SK-N-SH (cell line): ENCODE measurements around the gene SMPD3. TPM values are rescaled to one million over a fixed set of nuclear protein-coding genes. Genes with fewer than 3 reads are reported as not detected.

ENCODE experiments used
- CTCF ChIA-PET: fragments of 300-600, 350-600 bp; formaldehyde crosslinking; extraction: SDS; loops from one replicate; lab custom pipeline; 2021; lab: Yijun Ruan, JAX
- POLR2A ChIA-PET: fragments of 350-600 bp; sonication (Branson Sonifier 250); formaldehyde crosslinking; extraction: SDS; loops from one replicate; lab custom pipeline; 2020; ENCODE audit warnings: antibody characterized with exemption, inconsistent platforms; lab: Yijun Ruan, JAX
- DNase-seq: peaks from one replicate; pipeline ENCODE4 v3.0.0; 2012
- H2AFZ ChIP-seq: fragments of 200-600 bp; sonication (generic); 2 replicates; pipeline ENCODE4 v1.8.1; 2016; ENCODE audit warnings: antibody characterized with exemption, mild to moderate bottlenecking, low read depth
- H3F3A ChIP-seq: fragments of 200-600 bp; sonication (generic); replicated peaks from 2 replicates; pipeline ENCODE3; 2016; ENCODE audit warnings: antibody characterized with exemption, mild to moderate bottlenecking; ENCODE audit not compliant: insufficient read depth
- H3K27ac ChIP-seq, 2 experiments: fragments of 200-500 bp in 1 of 2; fragments of 200-600 bp in 1 of 2; sonication (Bioruptor generic) in 1 of 2; sonication (generic), shearing (Covaris generic) in 1 of 2; 2 replicates each; pipeline versions ENCODE4 v1.5.1 to v1.6.1; 2014 to 2016; ENCODE audit warnings: low read depth in 2 of 2, inconsistent platforms in 1 of 2, low read length in 1 of 2, mild to moderate bottlenecking in 1 of 2, mixed read lengths in 1 of 2
- H3K27me3 ChIP-seq: fragments of 200-600 bp; sonication (generic), shearing (Covaris generic); 2 replicates; pipeline ENCODE4 v1.6.1; 2016; ENCODE audit warnings: mixed run types; ENCODE audit not compliant: insufficient read depth
- H3K36me3 ChIP-seq, 2 experiments: fragments of 200-500 bp in 1 of 2; fragments of 200-600 bp in 1 of 2; sonication (Bioruptor generic) in 1 of 2; sonication (generic) in 1 of 2; replicated peaks in 1 of 2; 2 replicates each; pipeline versions ENCODE3 to v1.5.1; 2014 to 2016; ENCODE audit warnings: low read length in 1 of 2, mild to moderate bottlenecking in 1 of 2; ENCODE audit not compliant: insufficient read depth in 2 of 2, control insufficient read depth in 1 of 2
- H3K4me1 ChIP-seq, 2 experiments: fragments of 200-500 bp in 1 of 2; fragments of 200-600 bp in 1 of 2; sonication (Bioruptor generic) in 1 of 2; sonication (generic), shearing (Covaris generic) in 1 of 2; 2 replicates each; pipeline versions ENCODE4 v1.5.1 to v1.6.1; 2014 to 2016; ENCODE audit warnings: low read depth in 1 of 2, low read length in 1 of 2, mixed run types in 1 of 2; ENCODE audit not compliant: insufficient read depth in 2 of 2, control insufficient read depth in 1 of 2
- H3K4me2 ChIP-seq: fragments of 200-600 bp; sonication (generic), shearing (Covaris generic); 2 replicates; pipeline ENCODE4 v1.6.1; 2017; ENCODE audit warnings: mixed run types
- H3K4me3 ChIP-seq, 2 experiments: fragments of 200-500 bp in 1 of 2; fragments of 200-600 bp in 1 of 2; sonication (Bioruptor generic) in 1 of 2; sonication (generic), shearing (Covaris generic) in 1 of 2; 2 replicates each; pipeline versions ENCODE4 v1.5.1 to v1.8.1; 2014 to 2016; ENCODE audit warnings: low read depth in 2 of 2, inconsistent platforms in 1 of 2, low read length in 1 of 2, mild to moderate bottlenecking in 1 of 2, mixed read lengths in 1 of 2, moderate library complexity in 1 of 2
- H3K79me2 ChIP-seq: fragments of 200-600 bp; sonication (generic); 2 replicates; pipeline ENCODE4 v1.8.1; 2017; ENCODE audit warnings: mild to moderate bottlenecking; ENCODE audit not compliant: insufficient read depth
- H3K9ac ChIP-seq: fragments of 200-600 bp; sonication (generic); 2 replicates; pipeline ENCODE4 v1.6.1; 2017; ENCODE audit warnings: mixed run types
- H3K9me2 ChIP-seq: fragments of 200-600 bp; sonication (generic); 2 replicates; pipeline ENCODE4 v1.6.1; 2017; ENCODE audit warnings: mixed run types
- H3K9me3 ChIP-seq: fragments of 200-600 bp; sonication (generic); 2 replicates; pipeline ENCODE4 v1.6.1; 2017; ENCODE audit warnings: mixed run types, mild to moderate bottlenecking, moderate library complexity
- H4K20me1 ChIP-seq: fragments of 200-600 bp; sonication (generic); 2 replicates; pipeline ENCODE4 v1.6.1; 2017; ENCODE audit warnings: mild to moderate bottlenecking, mixed run types; ENCODE audit not compliant: insufficient read depth
- ELF1 ChIP-seq: IDR thresholded peaks from 2 replicates; pipeline ENCODE4 v1.4.0; 2012
- EZH2phosphoT487 ChIP-seq: fragments of 200-600 bp; sonication (generic); IDR thresholded peaks from 2 replicates; pipeline ENCODE4 v1.6.1; 2017; ENCODE audit warnings: low read depth, mixed run types, mild to moderate bottlenecking, antibody characterized with exemption, moderate library complexity, borderline replicate concordance
- FOSL2 ChIP-seq: IDR thresholded peaks from 2 replicates; pipeline ENCODE4 v1.4.0; 2012; ENCODE audit warnings: low read depth, mild to moderate bottlenecking, moderate library complexity, borderline replicate concordance
- GATA2 ChIP-seq: sonication (generic); formaldehyde crosslinking; IDR thresholded peaks from 2 replicates; pipeline ENCODE4 v1.5.0; 2020; ENCODE audit warnings: mild to moderate bottlenecking, missing genetic modification reagents
- JUND ChIP-seq: IDR thresholded peaks from 2 replicates; pipeline ENCODE4 v1.4.0; 2012
- MEF2A ChIP-seq: IDR thresholded peaks from 2 replicates; pipeline ENCODE4 v1.4.0; 2012; ENCODE audit warnings: low read depth, borderline replicate concordance
- MXI1 ChIP-seq: IDR thresholded peaks from 2 replicates; pipeline ENCODE4 v1.6.1; 2012; ENCODE audit warnings: mild to moderate bottlenecking, low read depth, low read length, improper control_type of control experiment
- NRF1 ChIP-seq: IDR thresholded peaks from 2 replicates; pipeline ENCODE4 v1.6.1; 2012; ENCODE audit warnings: low read depth, mild to moderate bottlenecking, low read length
- POLR2AphosphoS5 ChIP-seq: IDR thresholded peaks from 2 replicates; pipeline ENCODE4 v1.6.1; 2012; ENCODE audit warnings: low read depth, low read length
- RAD21 ChIP-seq: IDR thresholded peaks from 2 replicates; pipeline ENCODE4 v1.6.1; 2012; ENCODE audit warnings: mild to moderate bottlenecking, low read length
- REST ChIP-seq: IDR thresholded peaks from 2 replicates; pipeline ENCODE4 v1.6.1; 2012; ENCODE audit warnings: mild to moderate bottlenecking, low read depth, low read length, moderate library complexity
- RXRA ChIP-seq: IDR thresholded peaks from 2 replicates; pipeline ENCODE4 v1.4.0; 2012; ENCODE audit warnings: low read depth, mild to moderate bottlenecking, borderline replicate concordance
- SIN3A ChIP-seq: IDR thresholded peaks from 2 replicates; pipeline ENCODE4 v1.6.1; 2012; ENCODE audit warnings: low read depth, mild to moderate bottlenecking, low read length, moderate library complexity, borderline replicate concordance
- SMC3 ChIP-seq: IDR thresholded peaks from 2 replicates; pipeline ENCODE4 v1.6.1; 2012; ENCODE audit warnings: low read depth, low read length, improper control_type of control experiment
- TCF12 ChIP-seq: IDR thresholded peaks from 2 replicates; pipeline ENCODE4 v1.4.0; 2012
- USF2 ChIP-seq: fragments of 150-350 bp; IDR thresholded peaks from 2 replicates; pipeline ENCODE4 v1.6.1; 2017; ENCODE audit warnings: antibody characterized with exemption, low read length, low read depth, borderline replicate concordance
- WGBS: methylation state at CpG from one replicate; pipeline ENCODE4 v1.1.6; 2017; ENCODE audit warnings: low lambda C conversion rate; 5-methylcytosine and 5-hydroxymethylcytosine counted together
- polyA plus RNA-seq, 3 experiments: library from polyadenylated mRNA; depleted of rRNA; stranded (reverse); fragments of >200 nt; gene quantifications; 2 replicates each; pipeline ENCODE4 v1.2.3, GENCODE V29; 2012

Gene SMPD3
- polyA plus RNA-seq, 1 of the 3 experiments (the other 2 are of a cell fraction) = 0.38 TPM

GRCh38 chr16:68385371-68385770 lies 62.9 kb downstream of the SMPD3 start:
- CTCF ChIA-PET = interaction anchor here (1.1 to 2.5 kb wide), 2 partner anchors 10 to 61 kb away, joined by 3 to 12 read pairs; no protein-coding TSS in a partner anchor
- no peak overlapping the region for H3K4me2 ChIP-seq
- H3K79me2 ChIP-seq = no peaks in the 10 kb centered on the region
- H3K4me1 ChIP-seq = no peaks in the 10 kb centered on the region; a peak in 1 of 4 replicates
- POLR2A ChIA-PET = no interaction called here
- no peak for DNase-seq
- no peak overlapping the region for H3K27ac ChIP-seq
- H3K9me2 ChIP-seq = no peaks in the 10 kb centered on the region
- TF ChIP-seq RAD21 = no peak
- H3K36me3 ChIP-seq = no peaks in the 10 kb centered on the region
- no peak overlapping the region for H2AFZ ChIP-seq
- no peaks in the 10 kb centered on the region for H3F3A ChIP-seq
- WGBS = 54% methylated on average over 6 of the region's 6 CpGs
- H3K9me3 ChIP-seq = no peaks in the 10 kb centered on the region
- H3K9ac ChIP-seq = no peak overlapping the region
- H3K27me3 ChIP-seq = peaks cover 13% of the 10 kb centered on the region; the same call in 1 of the 2 replicates
- H3K4me3 ChIP-seq = no peak overlapping the region
- H4K20me1 ChIP-seq = no peaks in the 10 kb centered on the region

- DNase-seq = no peak
- Histone ChIP-seq H3K27ac (no peak overlapping the region), H2AFZ (no peak overlapping the region), H3K27me3 (peaks cover 8% of the 10 kb centered on the region; the same call in 1 of the 2 replicates), H3K4me3 (no peak overlapping the region), H3K9ac (no peak overlapping the region), H4K20me1 (no peaks in the 10 kb centered on the region), H3F3A (no peaks in the 10 kb centered on the region), H3K4me2 (no peak overlapping the region), H3K36me3 (no peaks in the 10 kb centered on the region), H3K9me2 (no peaks in the 10 kb centered on the region)
- POLR2A ChIA-PET = no interaction called here
- WGBS = 77% methylated on average over 6 of the region's 7 CpGs
- CTCF ChIA-PET = interaction anchor here (1.0 to 3.2 kb wide), 5 partner anchors 11 to 62 kb away, joined by 3 to 12 read pairs (median 4); no protein-coding TSS in a partner anchor
- no peak for TF ChIP-seq RAD21
- no peak for TF ChIP-seq MXI1
- TF ChIP-seq GATA2 (CRISPR knock-in tag) = no peak
- no peak for TF ChIP-seq MEF2A
- no peak for TF ChIP-seq JUND
- TF ChIP-seq EZH2phosphoT487 = no peak
- no peak for TF ChIP-seq SMC3
- no peak for TF ChIP-seq FOSL2
- TF ChIP-seq, all 33 proteins: peak for 0
- Histone ChIP-seq H3K4me1 (no peaks in the 10 kb centered on the region; a peak in 1 of 4 replicates), H3K9me3 (no peaks in the 10 kb centered on the region), H3K79me2 (no peaks in the 10 kb centered on the region)
These were observed 63.8 kb downstream of the SMPD3 start for GRCh38 chr16:68384288-68385161.

- peaks cover 8% of the 10 kb centered on the region; the same call in 1 of the 2 replicates for H3K27me3 ChIP-seq
- H3K9ac ChIP-seq = no peak overlapping the region
- no peaks in the 10 kb centered on the region for H3K9me2 ChIP-seq
- DNase-seq = no peak
- ChIA-PET CTCF (interaction anchor here (1.0 to 3.2 kb wide), 6 partner anchors 10 to 62 kb away, joined by 3 to 12 read pairs (median 6); no protein-coding TSS in a partner anchor), POLR2A (no interaction called here)
- H3K4me1 ChIP-seq = no peaks in the 10 kb centered on the region; a peak in 1 of 4 replicates
- no peaks in the 10 kb centered on the region for H3K9me3 ChIP-seq
- H2AFZ ChIP-seq = no peak overlapping the region
- H3K4me3 ChIP-seq = no peak overlapping the region
- H3K4me2 ChIP-seq = no peak overlapping the region
- H3K36me3 ChIP-seq = no peaks in the 10 kb centered on the region
- no peak overlapping the region for H3K27ac ChIP-seq
- H3F3A ChIP-seq = no peaks in the 10 kb centered on the region
- no peaks in the 10 kb centered on the region for H4K20me1 ChIP-seq
- no peaks in the 10 kb centered on the region for H3K79me2 ChIP-seq
- 33% methylated on average over 4 of the region's 4 CpGs for WGBS
- TF ChIP-seq REST (no peak), RXRA (no peak), USF2 (no peak), MXI1 (no peak), FOSL2 (no peak), TCF12 (no peak), ELF1 (no peak), NRF1 (no peak), POLR2AphosphoS5 (no peak), JUND (no peak), SIN3A (no peak)
These were observed 64.5 kb downstream of the SMPD3 start for GRCh38 chr16:68383858-68384257.
